Measurements from ENCODE around the gene LGALS7.
"Not testable (repeated sequence)": the region's sequence is repeated elsewhere in the genome, so short reads cannot be mapped to it uniquely, and the experiment has no call there.

The LGALS7 gene

DNA sequence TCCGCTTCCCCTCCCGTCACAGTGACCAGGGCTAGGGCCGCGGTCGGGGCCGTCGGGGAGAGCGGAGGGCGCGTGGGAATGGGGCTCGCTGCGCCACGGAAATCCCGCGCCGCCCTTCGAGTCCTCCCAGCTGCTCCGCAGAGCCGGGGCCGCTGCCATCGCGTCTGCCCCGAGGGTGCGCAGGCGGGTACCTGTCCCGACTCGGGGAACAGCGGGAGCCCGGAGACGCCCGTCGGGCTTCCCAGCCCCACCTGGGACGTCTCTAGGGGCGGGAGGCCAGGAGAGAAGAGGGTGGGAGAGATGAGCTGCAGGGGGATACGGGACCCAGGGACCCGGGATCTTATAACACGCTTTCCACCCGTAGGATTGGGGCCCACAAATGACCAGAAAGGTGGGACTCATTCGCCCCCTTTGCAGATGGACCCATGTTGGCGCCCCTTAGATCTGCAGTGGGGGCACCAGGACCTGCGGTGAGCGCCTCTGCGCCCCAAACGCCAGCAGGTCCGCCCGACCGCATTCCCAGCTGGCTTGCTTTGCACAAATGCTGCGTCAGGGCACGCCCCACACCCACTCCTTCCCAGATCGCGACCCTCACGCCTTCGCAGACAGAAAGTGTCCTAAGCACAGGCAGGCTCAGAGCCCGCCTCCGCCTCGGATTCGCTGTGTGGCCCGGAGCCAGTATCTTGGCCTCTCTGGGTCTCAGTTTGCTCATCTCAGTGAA, 2.9 kb downstream of the LGALS7 start:
- not testable (repeated sequence) for DNase-seq

- DNase-seq = peak; percentile 87
Observed at GRCh38 chr19:38769635-38770211, 3.6 kb downstream of the LGALS7 start.

- DNase-seq = no peak
Observed at GRCh38 chr19:38766276-38767047, 6.9 kb downstream of the LGALS7 start.

- no peak for DNase-seq
Observed at GRCh38 chr19:38765214-38765613, 8.1 kb downstream of the LGALS7 start.

- no peak for DNase-seq
Observed at GRCh38 chr19:38763795-38764220, 9.5 kb downstream of the LGALS7 start.

GRCh38 chr19:38761884-38762389, 11.4 kb downstream of the LGALS7 start:
- not testable (repeated sequence) for DNase-seq

DNA sequence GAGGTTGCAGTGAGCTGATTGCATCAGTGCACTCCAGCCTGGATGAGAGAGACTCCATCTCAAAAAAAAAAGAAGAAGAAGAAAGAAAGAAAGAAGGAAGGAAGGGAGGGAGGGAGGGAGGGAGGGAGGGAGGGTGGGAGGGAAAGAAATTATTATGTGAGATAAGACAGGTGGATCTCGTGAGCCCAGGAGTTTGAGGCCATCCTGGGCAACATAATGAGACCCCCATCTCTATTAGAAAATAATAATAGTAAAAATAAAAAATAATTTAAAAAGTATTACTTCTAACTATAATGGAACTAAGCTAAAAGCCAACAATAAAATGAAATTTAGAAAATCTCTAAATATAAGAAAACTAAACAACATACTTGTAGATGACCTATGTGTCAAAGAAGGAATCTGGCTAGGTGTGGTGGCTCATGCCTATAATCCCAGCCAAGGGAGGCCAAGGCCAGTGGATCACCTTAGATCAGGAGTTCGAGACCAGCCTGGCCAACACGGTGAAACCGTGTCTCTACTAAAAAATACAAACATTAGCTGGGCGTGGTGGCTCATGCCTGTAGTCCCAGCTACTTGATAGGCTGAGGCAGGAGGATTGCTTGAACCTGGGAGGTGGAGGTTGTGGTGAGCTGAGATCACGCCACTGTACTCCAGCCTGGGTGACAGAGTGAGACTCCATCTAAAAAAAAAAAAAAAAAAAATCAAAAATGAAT, 12.4 kb downstream of the LGALS7 start:
- DNase-seq = not testable (repeated sequence)

- no peak for DNase-seq
Observed at GRCh38 chr19:38759590-38760003, 13.7 kb downstream of the LGALS7 start.

- DNase-seq = not testable (repeated sequence)
Observed at GRCh38 chr19:38754196-38754595, 19.1 kb downstream of the LGALS7 start.

DNA sequence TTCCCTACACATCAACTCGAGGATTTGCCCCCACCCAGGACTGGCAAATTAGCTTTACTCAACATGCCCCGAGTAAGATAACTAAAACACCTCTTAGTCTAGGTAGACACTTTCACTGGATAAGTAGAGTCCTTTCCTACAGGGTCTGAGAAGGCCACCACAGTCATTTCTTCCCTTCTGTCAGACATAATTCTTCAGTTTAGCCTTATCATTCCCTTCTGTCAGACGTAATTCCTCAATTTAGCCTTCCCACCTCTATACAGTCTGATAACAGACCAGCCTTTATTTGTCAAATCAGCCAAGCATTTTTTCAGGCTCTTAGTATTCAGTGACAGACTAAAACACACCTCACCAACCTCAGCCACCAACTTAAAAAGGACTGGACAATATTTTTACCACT, 19.5 kb downstream of the LGALS7 start:
- not testable (repeated sequence) for DNase-seq

- DNase-seq = no peak
Observed at GRCh38 chr19:38745316-38745715, 28.0 kb downstream of the LGALS7 start.

DNA sequence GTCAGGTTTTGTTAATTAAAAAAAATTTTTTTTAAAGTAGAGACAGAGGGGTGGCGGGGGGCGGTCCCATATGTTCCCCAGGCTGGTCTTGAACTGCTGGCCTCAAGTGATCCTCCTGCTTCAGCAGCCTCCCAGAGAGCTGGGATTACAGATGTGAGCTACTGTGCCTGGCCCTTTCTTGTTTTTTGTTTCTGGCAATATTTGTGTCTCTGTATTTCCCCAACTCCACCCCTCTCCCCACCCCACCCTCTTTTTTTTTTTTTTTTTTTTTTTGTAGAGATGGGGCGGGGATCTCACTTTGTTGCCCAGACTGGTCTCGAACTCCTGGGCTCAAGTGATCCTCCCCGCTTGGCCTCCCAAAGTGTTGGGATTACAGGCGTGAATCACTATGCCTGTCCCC, 28.4 kb downstream of the LGALS7 start:
- DNase-seq = no peak

DNA sequence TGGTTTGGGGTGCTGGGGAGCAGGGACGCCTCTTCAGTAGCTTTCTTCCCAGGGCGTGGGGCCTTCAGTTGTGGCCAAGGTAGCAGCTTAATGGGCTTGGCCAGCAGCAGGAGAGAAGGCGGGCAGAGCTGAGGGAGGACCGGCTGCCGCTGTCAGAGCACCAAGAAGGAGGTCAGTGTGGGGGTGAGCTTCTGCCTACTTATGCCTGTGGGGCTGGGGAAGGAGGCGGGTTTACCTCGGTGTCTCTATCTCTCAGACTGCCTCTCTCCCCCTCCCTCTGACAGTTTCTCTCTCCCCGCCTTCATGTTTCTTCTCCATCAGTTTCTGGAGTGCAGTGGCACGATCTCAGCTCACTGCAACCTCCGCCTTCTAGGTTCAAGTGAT, 29.0 kb downstream of the LGALS7 start, which contains the start of gene CAPN12:
Gene CAPN12 (minus strand): TSS at position 177 of the 384 bp plus-strand sequence. CDS start 309 bp downstream, outside the sequence.
- DNase-seq = no peak

DNA sequence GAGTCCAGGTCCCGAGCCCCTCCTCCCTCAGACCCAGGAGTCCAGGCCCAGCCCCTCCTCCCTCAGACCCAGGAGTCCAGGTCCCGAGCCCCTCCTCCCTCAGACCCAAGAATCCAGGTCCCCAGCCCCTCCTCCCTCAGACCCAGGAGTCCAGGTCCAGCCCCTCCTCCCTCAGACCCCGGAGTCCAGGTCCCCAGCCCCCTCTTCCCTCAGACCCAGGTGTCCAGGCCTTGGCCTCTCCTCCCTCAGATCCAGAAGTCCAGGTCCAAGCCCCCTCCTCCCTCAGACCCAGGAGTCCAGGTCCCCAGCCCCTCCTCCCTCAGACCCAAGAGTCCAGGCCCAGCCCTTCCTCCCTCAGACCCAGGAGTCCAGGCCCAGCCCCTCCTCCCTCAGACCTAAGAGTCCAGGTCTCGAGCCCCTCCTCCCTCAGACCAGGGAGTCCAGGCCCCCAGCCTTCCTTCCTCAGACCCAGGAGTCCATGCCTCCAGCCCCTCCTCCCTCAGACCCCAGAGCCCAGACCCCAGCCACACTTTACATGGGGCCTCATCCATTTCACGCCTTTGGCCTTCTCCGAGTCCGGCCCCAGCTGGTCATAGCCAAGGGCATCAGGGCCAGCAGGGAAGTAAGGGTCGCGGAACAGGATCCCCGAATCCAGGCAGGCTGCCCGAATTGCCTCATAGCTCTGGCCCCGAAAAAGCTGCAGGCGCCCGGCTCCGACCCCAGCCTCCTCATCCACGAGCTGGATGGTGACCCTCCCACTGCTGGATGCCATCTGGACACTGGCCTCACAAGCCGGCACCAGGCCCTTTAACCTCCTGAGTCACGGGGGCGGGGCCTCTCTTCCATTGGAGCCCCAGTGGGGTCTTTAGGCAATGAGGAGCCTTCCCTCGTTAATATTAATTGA, 29.7 kb downstream of the LGALS7 start:
- no peak for DNase-seq

DNA sequence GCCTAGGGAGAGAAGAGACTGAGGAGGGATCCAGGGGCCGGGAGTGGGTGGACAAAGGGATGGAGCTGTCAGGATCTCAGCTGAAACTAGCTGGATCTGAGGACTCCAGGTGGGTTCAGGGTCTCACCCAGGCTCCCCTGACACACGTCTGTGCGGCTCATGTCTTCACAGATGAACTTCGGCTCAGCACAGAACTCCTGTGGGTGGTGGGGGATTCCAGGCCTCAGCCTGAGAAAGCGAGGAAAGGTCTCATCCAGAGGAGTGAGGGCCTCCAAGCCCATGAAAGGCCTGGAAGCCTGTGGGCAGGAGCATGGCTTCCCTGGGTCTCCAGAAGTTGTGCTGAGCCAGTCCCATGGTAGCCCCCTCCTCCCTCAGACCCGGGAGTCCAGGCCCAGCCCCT, 30.4 kb downstream of the LGALS7 start:
- DNase-seq = no peak

- no peak for DNase-seq
Observed at GRCh38 chr19:38742296-38742695, 31.0 kb downstream of the LGALS7 start.

- no peak for DNase-seq
Observed at GRCh38 chr19:38741670-38742069, 31.6 kb downstream of the LGALS7 start.

DNA sequence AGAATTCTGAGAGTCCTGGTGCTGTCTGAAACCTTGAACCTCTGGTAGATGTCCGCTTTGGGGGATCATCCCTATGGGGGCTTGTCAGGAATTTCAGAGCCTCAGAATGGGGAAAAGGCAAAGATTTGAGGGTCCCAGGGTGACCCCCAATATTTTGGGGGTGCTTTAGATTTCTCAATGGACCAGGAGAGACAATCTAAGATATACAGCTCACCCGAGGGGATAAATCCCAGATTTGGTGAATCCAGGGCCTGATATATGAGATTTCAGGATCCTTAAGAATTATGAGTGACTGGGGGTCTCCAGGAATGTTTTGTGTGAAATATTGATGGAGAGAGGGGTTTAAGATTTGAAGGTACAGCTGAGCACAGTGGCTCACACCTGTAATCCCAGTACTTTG, 32.4 kb downstream of the LGALS7 start:
- no peak for DNase-seq

GRCh38 chr19:38740257-38740592, 33.1 kb downstream of the LGALS7 start:
- no peak for DNase-seq

GRCh38 chr19:38739440-38740256, 33.7 kb downstream of the LGALS7 start:
- no peak for DNase-seq
